Activated B cell treated with CpG ODN at 0.5 μM for 24 hours (primary cell): ENCODE results near the gene IFNAR1. TPM values are rescaled to one million over a fixed set of nuclear protein-coding genes. Genes with fewer than 3 reads are reported as not detected.

Source experiments
- ATAC-seq: fragments of 200-7000 bp; cut with Tn5 transposase; one replicate; pipeline ENCODE4 v1.10.0; 2021; ENCODE audit warnings: low read depth, mild to moderate bottlenecking, moderate library complexity
- CTCF ChIA-PET: fragments of 350-600 bp; sonication (Branson Sonifier 250); formaldehyde crosslinking; loops from one replicate; lab custom pipeline; 2021; ENCODE audit warnings: antibody characterized with exemption; lab: Charles Lee
- POLR2A ChIA-PET: fragments of 350-600 bp; sonication (Branson Sonifier 250); formaldehyde crosslinking; loops from one replicate; lab custom pipeline; 2021; ENCODE audit warnings: antibody characterized with exemption; lab: Charles Lee
- DNase-seq: peaks from one replicate; pipeline ENCODE4 v3.0.0; 2022
- H3K27ac Mint-ChIP-seq: one replicate; pipeline ENCODE4 v1.8.0; 2020; ENCODE audit warnings: mixed read lengths
- H3K27me3 Mint-ChIP-seq: one replicate; pipeline ENCODE4 v1.8.0; 2021; ENCODE audit warnings: mixed read lengths
- H3K36me3 Mint-ChIP-seq: one replicate; pipeline ENCODE4 v1.8.0; 2021; ENCODE audit warnings: low read depth, mixed read lengths
- H3K4me1 Mint-ChIP-seq: one replicate; pipeline ENCODE4 v1.8.0; 2021; ENCODE audit warnings: mixed read lengths
- H3K4me3 Mint-ChIP-seq: one replicate; pipeline ENCODE4 v1.8.0; 2020; ENCODE audit warnings: mild to moderate bottlenecking, mixed read lengths
- H3K9me3 Mint-ChIP-seq: one replicate; pipeline ENCODE4 v1.8.0; 2020; ENCODE audit warnings: mixed read lengths
- CTCF ChIP-seq: fragments of 200-600 bp; IDR thresholded peaks from one replicate; pipeline ENCODE4 v1.8.0; 2022; ENCODE audit warnings: antibody characterized with exemption, mild to moderate bottlenecking
- intact Hi-C: fragments of 100-400 bp; cut with micrococcal nuclease; formaldehyde crosslinking; loops from one replicate; pipeline ENCODE4 v1.15.1; 2024
- total RNA-seq: library from RNA; stranded (reverse); gene quantifications from 2 replicates; pipeline ENCODE4 v1.2.3, GENCODE V29; 2022

The IFNAR1 gene
- total RNA-seq, 1 donor from 2014 or later, result 34.5 TPM

- no peak for TF ChIP-seq CTCF
- Mint-ChIP-seq H3K4me1 (peaks cover 50% of the 10 kb centered on the region), H3K9me3 (no peaks in the 10 kb centered on the region), H3K36me3 (no peaks in the 10 kb centered on the region), H3K4me3 (peak overlapping the region; percentile 19), H3K27me3 (no peaks in the 10 kb centered on the region), H3K27ac (peak overlapping the region; percentile 78)
- CTCF ChIA-PET, result interaction anchor here (1.5 to 1.9 kb wide), 2 partner anchors 27 to 56 kb away, joined by 5 to 6 read pairs; no protein-coding TSS in a partner anchor
- POLR2A ChIA-PET, result interaction anchor here (0.6 to 1.4 kb wide), 7 partner anchors 8 to 121 kb away, joined by 3 to 11 read pairs (median 4); partner anchors contain the start of genes IFNAR1 and IFNGR2
- intact Hi-C loops, result no loop called here
- ATAC-seq (no peak), DNase-seq (no peak)
Measured at GRCh38 chr21:33388188-33388587, 63.4 kb downstream of the IFNAR1 start.

- Mint-ChIP-seq H3K4me3 (no peak overlapping the region), H3K4me1 (peaks cover 49% of the 10 kb centered on the region), H3K9me3 (no peaks in the 10 kb centered on the region), H3K27ac (no peak overlapping the region), H3K27me3 (no peaks in the 10 kb centered on the region), H3K36me3 (no peaks in the 10 kb centered on the region)
- ChIA-PET POLR2A (interaction anchor here (1.6 kb wide), 1 partner anchor 16 kb away, joined by 3 read pairs; no protein-coding TSS in a partner anchor), CTCF (no interaction called here)
- intact Hi-C loops, result no loop called here
- TF ChIP-seq CTCF, result no peak
- ATAC-seq (no peak), DNase-seq (no peak)
Measured at GRCh38 chr21:33390479-33390878, 65.7 kb downstream of the IFNAR1 start.

GRCh38 chr21:33391656-33392055 lies 66.9 kb downstream of the IFNAR1 start:
- peaks cover 54% of the 10 kb centered on the region for H3K4me1 Mint-ChIP-seq
- no peaks in the 10 kb centered on the region for H3K36me3 Mint-ChIP-seq
- no peaks in the 10 kb centered on the region for H3K27me3 Mint-ChIP-seq
- DNase-seq (no peak), ATAC-seq (no peak)
- ChIA-PET CTCF (no interaction called here), POLR2A (interaction anchor here (0.6 to 1.6 kb wide), 3 partner anchors 9 to 1656 kb away, joined by 3 to 5 read pairs (median 3); no protein-coding TSS in a partner anchor)
- no peak overlapping the region for H3K27ac Mint-ChIP-seq
- no peaks in the 10 kb centered on the region for H3K9me3 Mint-ChIP-seq
- TF ChIP-seq CTCF, result no peak
- intact Hi-C loops, result no loop called here
- H3K4me3 Mint-ChIP-seq, result no peak overlapping the region

GRCh38 chr21:33392284-33392985 lies 67.7 kb downstream of the IFNAR1 start:
- Mint-ChIP-seq H3K9me3 (no peaks in the 10 kb centered on the region), H3K4me3 (no peak overlapping the region), H3K4me1 (peaks cover 54% of the 10 kb centered on the region), H3K27ac (peak overlapping the region; percentile 50), H3K36me3 (no peaks in the 10 kb centered on the region), H3K27me3 (no peaks in the 10 kb centered on the region)
- ChIA-PET POLR2A (interaction anchor here (0.9 kb wide), 1 partner anchor 9 kb away, joined by 3 read pairs; no protein-coding TSS in a partner anchor), CTCF (no interaction called here)
- DNase-seq (no peak), ATAC-seq (no peak)
- no peak for TF ChIP-seq CTCF
- intact Hi-C loops, result no loop called here

- DNase-seq (no peak), ATAC-seq (no peak)
- CTCF ChIA-PET, result no interaction called here
- H3K4me3 Mint-ChIP-seq, result no peak overlapping the region
- intact Hi-C loops, result loop anchor here (1.0 kb wide), 1 partner anchor 9 kb away; no protein-coding TSS in a partner anchor
- H3K9me3 Mint-ChIP-seq, result no peaks in the 10 kb centered on the region
- H3K36me3 Mint-ChIP-seq, result no peaks in the 10 kb centered on the region
- POLR2A ChIA-PET, result interaction anchor here (0.5 to 0.7 kb wide), 4 partner anchors 17 to 438 kb away, joined by 4 to 9 read pairs (median 6); no protein-coding TSS in a partner anchor
- TF ChIP-seq CTCF, result no peak
- H3K27me3 Mint-ChIP-seq, result no peaks in the 10 kb centered on the region
- peaks cover 53% of the 10 kb centered on the region for H3K4me1 Mint-ChIP-seq
- H3K27ac Mint-ChIP-seq, result no peak overlapping the region
Measured at GRCh38 chr21:33393348-33393747, 68.6 kb downstream of the IFNAR1 start.
